Sigmoid colon (tissue), 7 donors: Measurements from ENCODE around the gene MERTK. TPM values are rescaled to one million over a fixed set of nuclear protein-coding genes. Genes with fewer than 3 reads are reported as not detected.

Experiments
- DNase-seq: peaks from one replicate; pipeline ENCODE4 v3.0.0-alpha.2; 2019
- H3K27ac ChIP-seq, 4 donors: fragments of 200-600 bp; sonication (generic); one replicate each; pipeline ENCODE4 v1.5.1; 2016 to 2019; ENCODE audit warnings: mild to moderate bottlenecking in 1 of 4
- H3K27me3 ChIP-seq, 3 donors: fragments of 200-600 bp; sonication (generic); one replicate each; pipeline ENCODE4 v1.5.1; 2019; ENCODE audit warnings: mild to moderate bottlenecking in 1 of 3
- H3K36me3 ChIP-seq, 4 donors: fragments of 200-600 bp; sonication (generic); one replicate each; pipeline ENCODE4 v1.5.1; 2016 to 2019
- H3K4me1 ChIP-seq, 4 donors: fragments of 200-600 bp; sonication (generic); one replicate each; pipeline ENCODE4 v1.5.1; 2017 to 2019
- H3K4me3 ChIP-seq, 4 donors: fragments of 200-600 bp; sonication (generic); one replicate each; pipeline ENCODE4 v1.5.1; 2017 to 2019; ENCODE audit warnings: mild to moderate bottlenecking in 2 of 4, moderate library complexity in 1 of 4
- H3K9me3 ChIP-seq, 4 donors: fragments of 200-600 bp in 3 of 4; sonication (generic) in 3 of 4; one replicate each; pipeline versions ENCODE4 v1.5.1 to v1.6.1; 2013 to 2019
- CTCF ChIP-seq, 4 experiments: fragments of 450-650 bp in 3 of 4; fragments of 200-600 bp in 1 of 4; IDR thresholded peaks; one replicate each; pipeline ENCODE4 v1.5.1; 2016 to 2019; ENCODE audit warnings: antibody characterized with exemption in 4 of 4, mild to moderate bottlenecking in 3 of 4, moderate library complexity in 2 of 4
- EP300 ChIP-seq, 4 donors: sonication (generic); formaldehyde crosslinking; IDR thresholded peaks; one replicate each; pipeline ENCODE4 v1.6.1; 2017; ENCODE audit warnings: antibody characterized with exemption in 4 of 4
- POLR2A ChIP-seq, 2 donors: fragments of 450-650 bp; IDR thresholded peaks; one replicate each; pipeline ENCODE4 v1.6.1; 2016; ENCODE audit warnings: antibody characterized with exemption in 2 of 2, mild to moderate bottlenecking in 2 of 2, moderate library complexity in 2 of 2
- POLR2AphosphoS5 ChIP-seq, 4 donors: sonication (generic); formaldehyde crosslinking; IDR thresholded peaks; one replicate each; pipeline ENCODE4 v1.6.1; 2017; ENCODE audit warnings: antibody characterized with exemption in 4 of 4
- WGBS, 2 donors: extraction: QIAGEN DNeasy Blood & Tissue Kit; methylation state at CpG; one replicate each; pipeline ENCODE4 v1.1.7; 2013; 5-methylcytosine and 5-hydroxymethylcytosine counted together
- intact Hi-C: fragments of 100-400 bp; cut with DNase I; formaldehyde crosslinking; loops from one replicate; pipeline ENCODE4 v1.15.1; 2023
- polyA plus RNA-seq, 3 donors: library from polyadenylated mRNA; stranded (reverse); fragments of 200-250 nt; gene quantifications; one replicate each; pipeline ENCODE4 v1.2.3, GENCODE V29; 2013
- total RNA-seq, 4 donors: library from RNA; depleted of rRNA; stranded (reverse); fragments of >200 nt; gene quantifications; one replicate each; pipeline ENCODE4 v1.1.0, GENCODE V29; 2016
- donor health status: healthy with polysubstance abuse.
- donor health status: Bipolar disorder and iron deficiency.
- donor health status: healthy.

The MERTK gene
- total and polyA plus RNA-seq, 7 donors, result 2.4 to 31.6 (median 14.4) TPM

GRCh38 chr2:111936881-111937280, 38.5 kb downstream of the MERTK start:
- DNase-seq, result no peak
- intact Hi-C loops, result no loop called here
- Histone ChIP-seq H3K27ac (no peak overlapping the region), H3K9me3 (no peaks in the 10 kb centered on the region), H3K27me3 (no peaks in the 10 kb centered on the region), H3K4me1 (no peaks in the 10 kb centered on the region), H3K4me3 (no peak overlapping the region), H3K36me3 (no peaks in the 10 kb centered on the region)
- WGBS, 2 donors, result 82 to 83% methylated on average over 5 of the region's 5 CpGs
- TF ChIP-seq EP300 (IDR thresholded peaks at IDR 0.05) (no peak), CTCF (IDR thresholded peaks at IDR 0.05) (no peak), POLR2AphosphoS5 (IDR thresholded peaks at IDR 0.05) (no peak)

- Histone ChIP-seq H3K27ac (no peak overlapping the region), H3K27me3 (no peaks in the 10 kb centered on the region), H3K4me1 (peaks cover 0 to 5% (median 0%) of the 10 kb centered on the region in 4 donors), H3K9me3 (no peaks in the 10 kb centered on the region), H3K4me3 (no peak overlapping the region), H3K36me3 (no peaks in the 10 kb centered on the region)
- intact Hi-C loops, result no loop called here
- no peak for TF ChIP-seq CTCF (IDR thresholded peaks at IDR 0.05)
- no peak for TF ChIP-seq POLR2A (IDR thresholded peaks at IDR 0.05)
- TF ChIP-seq POLR2AphosphoS5 (IDR thresholded peaks at IDR 0.05), result no peak
- no peak for TF ChIP-seq EP300 (IDR thresholded peaks at IDR 0.05)
- DNase-seq, result no peak
Observed at GRCh38 chr2:111938392-111938791, 40.0 kb downstream of the MERTK start.

- Histone ChIP-seq H3K27ac (no peak overlapping the region), H3K9me3 (no peaks in the 10 kb centered on the region), H3K36me3 (no peaks in the 10 kb centered on the region), H3K4me3 (no peak overlapping the region), H3K4me1 (peaks cover 0 to 16% (median 8%) of the 10 kb centered on the region in 4 donors), H3K27me3 (no peaks in the 10 kb centered on the region)
- TF ChIP-seq CTCF (IDR thresholded peaks at IDR 0.05), result no peak
- no peak for TF ChIP-seq POLR2A (IDR thresholded peaks at IDR 0.05)
- TF ChIP-seq POLR2AphosphoS5 (IDR thresholded peaks at IDR 0.05), result no peak
- DNase-seq, result no peak
- intact Hi-C loops, result no loop called here
- 88 to 94% methylated on average over 10 of the region's 10 CpGs for WGBS, 2 donors
Observed at GRCh38 chr2:111940333-111941196, 42.2 kb downstream of the MERTK start.

GRCh38 chr2:111941531-111941930, 43.1 kb downstream of the MERTK start:
- no peak for DNase-seq
- 93 to 97% methylated on average over 4 of the region's 4 CpGs for WGBS, 2 donors
- H3K36me3 ChIP-seq, result no peaks in the 10 kb centered on the region

More at GRCh38 chr2:111941531-111941930, 43.1 kb downstream of the MERTK start:
- H3K4me1 ChIP-seq, result peaks cover 0 to 26% (median 16%) of the 10 kb centered on the region in 4 donors
- TF ChIP-seq CTCF (IDR thresholded peaks at IDR 0.05) (no peak), POLR2AphosphoS5 (IDR thresholded peaks at IDR 0.05) (no peak), POLR2A (IDR thresholded peaks at IDR 0.05) (no peak), EP300 (IDR thresholded peaks at IDR 0.05) (no peak)
- no peaks in the 10 kb centered on the region for H3K27me3 ChIP-seq
- H3K27ac ChIP-seq, result no peak overlapping the region
- no peaks in the 10 kb centered on the region for H3K9me3 ChIP-seq
- H3K4me3 ChIP-seq, result no peak overlapping the region
- intact Hi-C loops, result no loop called here
